MCF 10A (cell line): Measurements from ENCODE around the gene NUTM2G. TPM values are rescaled to one million over a fixed set of nuclear protein-coding genes. Genes with fewer than 3 reads are reported as not detected.
A peak's percentile ranks its signal among the peaks of the same experiment; 100 is the strongest.
"Not testable (repeated sequence)": the region's sequence is repeated elsewhere in the genome, so short reads cannot be mapped to it uniquely, and the experiment has no call there.

ENCODE experiments used
- BruUV-seq: library from RNA; stranded (reverse); fragments of 400-500 nt; replicated peaks from 2 replicates; lab custom pipeline; 2021; lab: Mats Ljungman, UMichigan
- CTCF ChIA-PET: fragments of 300-600 bp; sonication (Branson Sonifier 250); formaldehyde crosslinking; extraction: SDS; loops from one replicate; lab custom pipeline; 2021; ENCODE audit warnings: antibody characterized with exemption, inconsistent platforms; lab: Yijun Ruan, JAX
- POLR2A ChIA-PET: fragments of 300-600, 350-650 bp; sonication (Branson Sonifier 250); formaldehyde crosslinking; extraction: SDS; loops from one replicate; lab custom pipeline; 2020; ENCODE audit warnings: antibody characterized with exemption, inconsistent platforms; lab: Yijun Ruan, JAX
- DNase-seq: peaks from one replicate; pipeline ENCODE4 v3.0.0-alpha.2; 2018; ENCODE audit not compliant: unreplicated experiment
- H3K27ac Mint-ChIP-seq: one replicate; pipeline ENCODE4 v1.8.0; 2022; ENCODE audit warnings: mild to moderate bottlenecking, low read depth, mixed read lengths; ENCODE audit not compliant: unreplicated experiment
- H3K27me3 Mint-ChIP-seq: one replicate; pipeline ENCODE4 v1.8.0; 2022; ENCODE audit warnings: mixed read lengths; ENCODE audit not compliant: insufficient read depth, unreplicated experiment
- H3K36me3 Mint-ChIP-seq: one replicate; pipeline ENCODE4 v1.8.0; 2022; ENCODE audit warnings: mild to moderate bottlenecking, moderate library complexity, mixed read lengths; ENCODE audit not compliant: insufficient read depth, unreplicated experiment
- H3K4me1 Mint-ChIP-seq: one replicate; pipeline ENCODE4 v1.8.0; 2022; ENCODE audit warnings: mixed read lengths; ENCODE audit not compliant: insufficient read depth, unreplicated experiment
- H3K4me3 Mint-ChIP-seq: one replicate; pipeline ENCODE4 v1.8.0; 2022; ENCODE audit warnings: mild to moderate bottlenecking, moderate library complexity, mixed read lengths; ENCODE audit not compliant: unreplicated experiment
- H3K9me3 Mint-ChIP-seq: one replicate; pipeline ENCODE4 v1.8.0; 2022; ENCODE audit warnings: mixed read lengths; ENCODE audit not compliant: unreplicated experiment
- intact Hi-C: fragments of 100-400 bp; cut with micrococcal nuclease; formaldehyde crosslinking; loops from 2 replicates; pipeline ENCODE4 v1.14.1; 2022
- total RNA-seq: library from RNA; stranded (reverse); gene quantifications from 2 replicates; pipeline ENCODE4 v1.2.3, GENCODE V29; 2022

The NUTM2G gene
- total RNA-seq, 1 experiment from 2014 or later = not detected

DNA sequence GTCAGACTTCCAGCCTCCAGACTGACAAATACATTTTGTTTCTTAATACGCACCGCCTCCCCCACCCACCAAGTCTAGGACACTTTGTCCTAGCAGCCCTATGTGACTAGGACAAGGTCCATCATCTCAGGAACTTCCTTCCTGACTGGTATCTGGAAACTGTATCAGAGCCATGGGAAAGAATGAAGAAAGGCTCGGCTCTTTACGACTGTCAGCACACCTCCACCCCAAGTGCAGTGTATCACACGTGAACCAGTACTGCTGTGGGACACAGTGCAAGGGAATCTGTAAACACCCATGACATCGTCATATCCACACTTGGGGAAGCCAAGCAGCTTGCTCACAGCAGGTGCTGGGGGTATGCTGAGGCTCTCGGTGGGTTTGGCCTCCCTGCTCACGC is 13.0 kb downstream of the NUTM2G start:
- H3K4me1 Mint-ChIP-seq, H3K27ac Mint-ChIP-seq, H3K4me3 Mint-ChIP-seq, CTCF ChIA-PET, H3K27me3 Mint-ChIP-seq, POLR2A ChIA-PET, intact Hi-C loops, H3K9me3 Mint-ChIP-seq, BruUV-seq, DNase-seq: not testable (repeated sequence)
- H3K36me3 Mint-ChIP-seq = peaks cover 29% of the 10 kb centered on the region

DNA sequence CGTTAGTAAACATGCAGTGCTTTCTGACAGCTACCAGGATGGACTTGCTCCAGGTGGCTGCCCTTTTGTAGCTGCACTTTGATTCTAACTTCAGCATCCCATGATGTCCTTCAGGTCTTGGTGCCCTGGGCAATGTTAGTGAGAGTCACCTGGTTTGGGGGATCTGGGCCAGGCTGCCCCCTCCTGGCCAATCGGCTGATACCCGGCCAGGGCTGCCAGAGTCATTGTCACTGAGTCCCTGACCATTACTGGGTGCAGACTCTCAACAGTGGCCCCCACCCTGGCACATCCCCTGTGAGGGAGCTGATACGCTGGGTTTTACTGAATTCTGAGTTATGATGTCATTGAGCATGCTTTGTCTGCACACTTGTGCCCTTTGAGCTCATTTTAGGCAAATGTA is 13.5 kb downstream of the NUTM2G start:
- intact Hi-C loops, CTCF ChIA-PET, BruUV-seq, H3K27me3 Mint-ChIP-seq, H3K4me3 Mint-ChIP-seq, H3K27ac Mint-ChIP-seq, POLR2A ChIA-PET, DNase-seq, H3K9me3 Mint-ChIP-seq, H3K4me1 Mint-ChIP-seq: not testable (repeated sequence)
- peaks cover 28% of the 10 kb centered on the region for H3K36me3 Mint-ChIP-seq

DNA sequence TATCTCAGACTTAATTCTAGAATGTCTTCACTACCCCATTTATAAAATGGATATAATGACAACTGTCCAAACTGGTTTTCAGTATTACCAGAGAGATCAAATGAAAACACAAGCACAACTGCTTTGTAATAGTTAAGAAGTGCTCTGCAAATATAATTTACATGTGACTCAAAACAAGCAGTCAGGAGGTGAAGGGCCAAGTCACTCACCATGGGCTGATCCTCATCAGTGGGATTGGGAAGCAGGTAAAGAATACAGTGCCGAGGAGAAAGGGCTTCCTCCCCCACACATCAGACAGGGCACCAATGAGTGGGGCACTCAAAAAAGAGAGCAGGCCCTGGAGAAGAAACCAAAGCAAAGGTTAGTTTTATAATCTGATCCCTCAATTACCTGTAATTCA is 20.7 kb downstream of the NUTM2G start:
- H3K36me3 Mint-ChIP-seq = peaks cover 24% of the 10 kb centered on the region
- H3K9me3 Mint-ChIP-seq, BruUV-seq, H3K4me3 Mint-ChIP-seq, CTCF ChIA-PET, H3K27ac Mint-ChIP-seq, POLR2A ChIA-PET, DNase-seq, H3K4me1 Mint-ChIP-seq, intact Hi-C loops, H3K27me3 Mint-ChIP-seq: not testable (repeated sequence)

DNA sequence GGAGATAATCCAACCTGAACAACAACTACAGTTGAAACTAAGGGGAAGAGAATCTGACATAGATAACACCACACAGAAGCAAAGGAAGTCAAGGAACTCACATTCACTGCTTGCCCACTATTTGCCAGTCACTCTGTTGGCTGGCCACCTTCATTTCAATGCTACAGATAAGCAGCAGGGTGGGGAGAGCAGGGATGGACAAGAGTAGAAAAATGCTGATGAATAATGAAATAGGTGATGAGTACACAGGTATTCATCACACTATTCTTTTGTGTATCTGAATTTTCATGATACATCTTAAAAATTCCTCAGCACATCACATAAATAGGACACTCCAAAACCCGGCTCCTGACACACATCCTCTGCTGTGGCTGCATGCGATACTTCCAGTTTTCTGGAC is 21.9 kb downstream of the NUTM2G start:
- POLR2A ChIA-PET, H3K4me3 Mint-ChIP-seq, BruUV-seq, DNase-seq, H3K27ac Mint-ChIP-seq, H3K9me3 Mint-ChIP-seq, CTCF ChIA-PET, H3K27me3 Mint-ChIP-seq, H3K4me1 Mint-ChIP-seq, intact Hi-C loops: not testable (repeated sequence)
- H3K36me3 Mint-ChIP-seq = peaks cover 27% of the 10 kb centered on the region

DNA sequence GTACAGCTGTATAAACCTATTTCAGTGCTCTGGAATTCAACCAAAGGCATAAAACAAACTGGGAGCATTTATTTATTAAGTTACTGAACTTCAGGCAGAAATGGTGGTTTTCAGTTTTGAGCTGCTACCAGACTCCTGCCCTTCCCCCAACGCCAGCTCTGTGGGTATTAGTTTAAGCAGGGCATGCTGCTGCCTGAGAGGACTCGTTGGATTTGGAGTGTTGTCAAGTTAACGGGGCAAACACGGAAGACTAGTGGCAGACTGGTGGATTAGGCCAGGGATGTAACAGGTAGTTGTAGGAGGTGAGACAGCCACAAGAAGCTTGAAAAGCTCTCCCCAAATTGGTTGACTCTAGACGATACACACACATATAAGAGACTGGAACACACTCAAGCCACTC is 38.9 kb downstream of the NUTM2G start:
- H3K9me3 Mint-ChIP-seq, H3K27ac Mint-ChIP-seq, POLR2A ChIA-PET, H3K4me3 Mint-ChIP-seq, H3K27me3 Mint-ChIP-seq, BruUV-seq, intact Hi-C loops, H3K4me1 Mint-ChIP-seq, CTCF ChIA-PET, H3K36me3 Mint-ChIP-seq: not testable (repeated sequence)
- DNase-seq = peak; percentile 40

DNA sequence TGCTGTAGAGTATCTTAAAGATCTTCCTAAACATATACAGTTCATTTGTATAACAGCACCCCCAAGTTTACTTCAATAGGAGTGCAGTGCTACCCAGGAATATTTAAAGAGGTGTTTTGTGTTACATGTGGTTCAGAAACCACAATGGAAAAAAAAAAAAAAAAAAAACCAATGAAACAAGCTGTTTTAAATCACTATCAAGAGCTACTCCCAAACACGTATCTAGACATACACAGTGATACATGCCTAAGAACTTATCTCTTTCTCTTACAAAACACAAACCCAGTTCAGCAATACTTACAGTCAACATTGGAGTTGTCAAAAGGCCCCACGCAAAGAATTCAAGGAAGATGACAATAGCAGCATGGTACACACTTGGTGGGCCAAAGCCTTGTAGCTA is 43.9 kb downstream of the NUTM2G start:
- H3K27me3 Mint-ChIP-seq, BruUV-seq, H3K27ac Mint-ChIP-seq, H3K36me3 Mint-ChIP-seq, H3K4me1 Mint-ChIP-seq, POLR2A ChIA-PET, intact Hi-C loops, H3K9me3 Mint-ChIP-seq, H3K4me3 Mint-ChIP-seq, DNase-seq: not testable (repeated sequence)
- CTCF ChIA-PET = interaction anchor here (0.7 kb wide), 1 partner anchor 1268 kb away, joined by 3 read pairs; no protein-coding TSS in a partner anchor

DNA sequence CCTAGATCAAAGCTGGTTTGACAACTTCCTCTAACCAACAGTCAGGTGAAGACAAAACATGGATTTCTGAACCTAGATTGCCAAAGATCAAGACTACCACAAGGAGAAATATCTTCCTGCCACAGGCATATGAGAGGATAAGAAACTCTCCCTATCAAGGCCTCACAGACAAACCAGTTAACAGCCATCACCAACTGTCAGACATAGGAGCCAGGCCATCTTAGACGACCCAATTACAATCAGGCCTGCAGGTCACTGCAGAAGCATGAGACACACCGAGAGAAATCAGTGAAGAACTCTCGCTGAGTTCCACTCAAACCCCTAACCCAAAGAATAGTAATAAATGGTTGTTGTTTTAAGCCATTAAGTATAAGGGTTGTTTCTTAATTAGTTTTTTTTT is 45.4 kb downstream of the NUTM2G start:
- POLR2A ChIA-PET, H3K27me3 Mint-ChIP-seq, DNase-seq, BruUV-seq, H3K9me3 Mint-ChIP-seq, H3K36me3 Mint-ChIP-seq, H3K27ac Mint-ChIP-seq, intact Hi-C loops, CTCF ChIA-PET, H3K4me1 Mint-ChIP-seq, H3K4me3 Mint-ChIP-seq: not testable (repeated sequence)

DNA sequence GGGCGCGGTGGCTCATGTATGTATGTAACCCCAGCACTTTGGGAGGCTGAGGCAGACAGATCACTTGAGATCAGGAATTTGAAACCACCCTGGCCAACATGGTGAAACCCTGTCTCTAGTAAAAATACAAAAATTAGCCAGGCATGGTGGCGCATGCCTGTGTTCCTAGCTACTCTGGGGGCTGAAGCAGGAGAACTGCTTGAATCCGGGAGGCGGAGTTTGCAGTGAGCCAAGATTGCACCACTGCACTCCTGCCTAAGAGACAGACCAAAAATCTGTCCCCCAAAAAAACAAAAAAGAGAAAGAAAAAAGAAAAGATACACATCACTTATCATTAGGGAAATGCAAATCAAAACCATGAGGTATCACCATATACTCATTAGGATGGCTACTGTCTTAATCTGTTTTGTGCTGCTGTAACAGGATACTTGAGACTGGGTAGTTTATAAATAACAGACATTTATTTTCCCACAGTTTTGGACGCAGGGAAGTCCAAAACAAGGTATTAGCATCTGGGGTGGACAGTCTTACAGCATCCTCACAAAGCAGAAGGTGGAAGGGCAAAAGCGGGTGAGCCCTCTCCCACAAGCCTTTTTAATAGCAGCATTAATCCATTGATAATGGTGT is 55.0 kb downstream of the NUTM2G start:
- H3K36me3 Mint-ChIP-seq, H3K27ac Mint-ChIP-seq, DNase-seq, H3K4me1 Mint-ChIP-seq, POLR2A ChIA-PET, H3K27me3 Mint-ChIP-seq, BruUV-seq, CTCF ChIA-PET, H3K4me3 Mint-ChIP-seq, H3K9me3 Mint-ChIP-seq, intact Hi-C loops: not testable (repeated sequence)

DNA sequence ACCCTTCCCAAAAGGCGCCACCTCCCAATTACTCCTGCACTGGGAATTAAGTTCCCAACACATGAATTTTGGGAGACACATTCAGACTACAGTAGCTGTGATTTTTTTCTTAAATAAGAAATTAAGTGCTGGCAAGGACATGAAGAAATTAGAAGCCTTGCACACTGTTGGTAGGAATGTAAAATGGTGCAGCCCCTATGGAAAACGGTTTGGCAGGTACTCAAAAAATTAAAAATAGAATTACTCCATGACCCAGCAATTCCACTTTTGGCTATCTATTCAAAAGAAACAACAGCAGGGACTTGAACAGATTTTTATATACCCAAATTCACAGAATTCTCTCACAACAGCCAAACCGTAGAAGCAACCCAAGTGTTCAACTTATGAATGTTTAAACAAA is 55.5 kb downstream of the NUTM2G start:
- BruUV-seq, H3K9me3 Mint-ChIP-seq, CTCF ChIA-PET, H3K4me3 Mint-ChIP-seq, POLR2A ChIA-PET, H3K36me3 Mint-ChIP-seq, DNase-seq, intact Hi-C loops, H3K27me3 Mint-ChIP-seq, H3K4me1 Mint-ChIP-seq, H3K27ac Mint-ChIP-seq: not testable (repeated sequence)
